ENCODE data around the gene DIP2C.
"Not testable (repeated sequence)": the region's sequence is repeated elsewhere in the genome, so short reads cannot be mapped to it uniquely, and the experiment has no call there.

Gene DIP2C

DNA sequence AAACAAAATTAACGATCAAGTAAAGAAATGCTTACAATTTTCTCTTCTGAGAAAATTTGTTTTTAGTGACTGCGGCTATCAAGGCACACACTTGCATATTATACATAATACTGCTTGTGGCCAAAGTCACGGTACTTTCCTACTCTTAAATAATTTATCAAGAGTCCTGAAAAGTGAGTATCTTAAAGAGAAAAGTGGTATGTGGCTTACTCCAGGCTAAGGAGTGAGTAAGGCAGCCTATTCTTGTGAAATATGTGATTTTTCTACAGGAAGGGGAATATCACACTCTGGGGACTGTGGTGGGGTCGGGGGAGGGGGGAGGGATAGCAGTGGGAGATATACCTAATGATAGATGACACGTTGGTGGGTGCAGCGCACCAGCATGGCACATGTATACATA, 240.1 kb downstream of the DIP2C start:
- DNase-seq (ENCODE audit: low spot score): not testable (repeated sequence)

DNA sequence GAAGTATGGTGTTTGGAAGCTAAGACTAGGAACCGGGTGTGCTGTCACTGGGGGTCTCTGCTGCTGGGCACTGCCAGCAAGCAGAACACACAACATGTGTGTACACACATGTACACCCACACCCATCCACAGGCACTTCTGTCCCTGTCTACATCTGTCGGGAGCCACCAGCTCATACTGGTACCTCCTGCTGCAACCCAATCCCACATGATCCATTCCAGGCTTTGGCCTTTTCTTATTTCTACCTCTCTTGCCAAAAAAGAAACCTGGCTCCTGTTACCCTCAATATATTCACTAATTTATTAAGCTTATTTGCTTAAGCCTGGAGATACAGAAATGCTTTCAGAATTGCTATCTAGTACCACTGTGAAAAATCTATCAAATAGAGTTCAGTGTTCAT, 246.0 kb downstream of the DIP2C start:
- DNase-seq (ENCODE audit: low spot score): no peak

GRCh38 chr10:442209-442608, 247.3 kb downstream of the DIP2C start:
- no peak for DNase-seq (ENCODE audit: low spot score)

- DNase-seq (ENCODE audit: low spot score): no peak
Measured at GRCh38 chr10:441659-442058, 247.8 kb downstream of the DIP2C start.

DNA sequence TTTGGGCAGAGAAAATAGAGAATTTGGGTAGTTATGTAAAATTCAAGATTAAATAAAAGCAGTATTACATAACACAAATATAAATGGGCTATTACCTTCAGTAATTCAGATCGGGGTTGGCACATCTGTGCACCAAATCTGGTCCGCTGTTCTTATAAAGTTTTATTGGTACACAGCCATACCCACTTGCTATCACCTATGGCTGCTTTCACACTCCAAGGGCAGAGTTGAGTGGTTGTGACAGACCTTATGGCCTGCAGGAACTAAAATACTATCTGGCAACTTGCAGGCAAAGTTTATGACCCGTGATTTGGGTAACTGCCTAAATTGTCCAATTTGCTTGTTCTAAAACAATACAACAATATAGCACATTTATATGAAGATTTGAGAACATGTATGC, 249.3 kb downstream of the DIP2C start:
- no peak for DNase-seq (ENCODE audit: low spot score)

GRCh38 chr10:437698-438490, 251.6 kb downstream of the DIP2C start:
- DNase-seq (ENCODE audit: low spot score): no peak

- DNase-seq (ENCODE audit: low spot score): no peak
Measured at GRCh38 chr10:436911-437665, 252.4 kb downstream of the DIP2C start.

- DNase-seq (ENCODE audit: low spot score): no peak
Measured at GRCh38 chr10:436013-436697, 253.3 kb downstream of the DIP2C start.

DNA sequence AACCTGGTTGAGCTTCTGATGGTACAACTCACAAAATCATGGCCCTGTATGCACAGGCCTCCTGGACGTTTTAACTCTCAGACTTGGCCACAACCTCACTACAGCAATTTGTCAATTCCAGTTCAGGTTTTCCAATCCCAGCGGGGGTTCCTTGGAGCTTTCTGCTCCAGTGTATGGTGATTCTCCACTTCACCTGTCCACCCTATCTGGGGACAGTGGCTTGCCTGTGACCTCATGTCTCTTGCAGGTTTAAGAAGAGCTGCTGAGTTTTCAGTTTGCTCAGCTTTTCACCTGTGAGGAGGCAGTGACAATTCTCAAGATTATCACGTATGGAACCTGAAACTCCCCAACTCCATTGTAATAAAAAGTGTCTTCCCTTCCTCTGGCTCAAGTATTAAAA, 254.1 kb downstream of the DIP2C start:
- no peak for DNase-seq (ENCODE audit: low spot score)

DNA sequence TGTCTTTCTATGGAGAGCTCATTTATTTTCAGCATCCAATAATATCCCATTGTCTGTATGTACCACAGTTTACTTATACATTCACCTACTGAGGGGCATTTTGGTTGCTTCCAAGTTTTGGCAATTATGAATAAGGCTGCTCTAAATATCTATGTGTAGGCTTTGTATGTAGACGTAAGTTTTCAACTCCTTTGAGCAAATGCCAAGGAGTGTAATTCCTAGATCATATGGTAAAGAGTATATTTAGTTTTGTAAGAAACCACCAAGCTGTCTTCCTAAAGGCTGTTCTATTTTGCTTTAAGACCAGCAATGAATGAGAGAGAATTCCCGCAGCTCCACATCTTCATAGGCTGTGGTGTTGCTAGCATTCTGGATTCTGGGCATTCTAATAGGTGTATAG, 259.8 kb downstream of the DIP2C start:
- no peak for DNase-seq (ENCODE audit: low spot score)

DNA sequence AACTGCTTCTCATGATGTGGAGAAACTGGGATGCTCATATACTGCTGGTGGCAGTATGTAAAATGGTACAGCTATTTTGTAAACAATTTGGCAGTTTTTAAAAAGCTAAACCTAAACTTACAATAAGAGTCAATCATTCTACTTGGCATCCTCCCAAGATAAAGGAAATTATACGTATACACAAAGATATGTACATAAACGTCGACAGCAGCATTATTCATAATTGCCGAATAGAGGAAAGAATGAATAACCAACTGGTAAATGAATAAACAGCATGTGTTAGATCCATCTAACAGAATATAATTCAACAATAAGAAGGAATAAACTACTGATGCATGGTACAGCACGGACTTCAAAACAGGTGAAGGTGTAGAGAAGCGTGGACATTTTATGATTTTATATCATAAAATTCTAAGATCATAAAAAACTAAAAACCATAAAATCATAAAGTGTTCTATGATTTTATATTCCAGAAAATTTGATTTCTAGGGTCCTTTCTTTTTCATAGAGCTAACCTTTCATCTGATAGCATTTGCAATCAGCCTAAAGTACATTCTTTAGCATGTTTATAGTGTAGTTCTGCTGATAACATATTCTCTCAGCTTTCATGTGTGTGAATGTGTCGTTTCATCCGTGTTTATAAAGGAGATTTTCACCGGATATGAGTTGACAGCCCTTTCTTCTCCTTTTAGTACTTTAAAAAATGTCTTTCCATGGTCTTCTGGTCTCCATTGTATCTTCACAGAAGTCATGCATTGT, 261.5 kb downstream of the DIP2C start:
- no peak for DNase-seq (ENCODE audit: low spot score)

- not testable (repeated sequence) for DNase-seq (ENCODE audit: low spot score)
Measured at GRCh38 chr10:425365-425764, 264.1 kb downstream of the DIP2C start.

DNA sequence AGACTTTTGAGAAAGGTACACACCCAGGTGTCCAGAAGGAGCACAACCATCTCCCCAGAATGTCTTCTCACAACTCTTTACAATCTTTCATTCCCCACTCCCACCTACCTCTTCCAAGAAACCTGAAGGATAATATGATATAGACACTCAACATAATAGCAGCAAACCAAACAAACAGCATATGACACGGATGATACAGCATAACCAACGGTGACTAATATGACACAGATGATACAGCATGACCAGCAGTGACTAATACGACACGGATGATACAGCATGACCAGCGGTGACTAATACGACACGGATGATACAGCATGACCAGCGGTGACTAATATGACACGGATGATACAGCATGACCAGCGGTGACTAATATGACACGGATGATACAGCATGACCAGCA, 264.7 kb downstream of the DIP2C start:
- DNase-seq (ENCODE audit: low spot score): not testable (repeated sequence)

GRCh38 chr10:423178-423577, 266.3 kb downstream of the DIP2C start:
- no peak for DNase-seq (ENCODE audit: low spot score)

GRCh38 chr10:422675-423074, 266.8 kb downstream of the DIP2C start:
- no peak for DNase-seq (ENCODE audit: low spot score)

- DNase-seq (ENCODE audit: low spot score): no peak
Measured at GRCh38 chr10:422241-422640, 267.2 kb downstream of the DIP2C start.

DNA sequence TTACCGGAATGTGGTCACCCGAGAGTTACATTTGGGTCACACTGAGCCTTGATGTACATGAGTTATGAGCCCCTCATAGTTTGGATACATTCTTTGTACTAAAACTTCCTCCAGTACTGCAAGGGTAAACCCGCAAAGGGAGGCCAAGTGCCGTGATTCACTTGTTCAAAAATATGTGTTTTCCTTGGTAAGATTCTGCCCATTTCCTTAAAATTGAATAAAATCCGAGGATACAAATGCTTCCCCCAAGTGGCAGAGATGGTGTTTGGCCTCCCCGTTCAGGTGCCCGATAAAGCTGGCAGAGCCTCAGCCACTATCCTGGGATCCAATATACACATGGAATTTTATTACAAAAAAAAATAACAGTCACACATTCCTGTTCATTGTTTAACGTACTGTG, 268.3 kb downstream of the DIP2C start:
- DNase-seq (ENCODE audit: low spot score): no peak

DNA sequence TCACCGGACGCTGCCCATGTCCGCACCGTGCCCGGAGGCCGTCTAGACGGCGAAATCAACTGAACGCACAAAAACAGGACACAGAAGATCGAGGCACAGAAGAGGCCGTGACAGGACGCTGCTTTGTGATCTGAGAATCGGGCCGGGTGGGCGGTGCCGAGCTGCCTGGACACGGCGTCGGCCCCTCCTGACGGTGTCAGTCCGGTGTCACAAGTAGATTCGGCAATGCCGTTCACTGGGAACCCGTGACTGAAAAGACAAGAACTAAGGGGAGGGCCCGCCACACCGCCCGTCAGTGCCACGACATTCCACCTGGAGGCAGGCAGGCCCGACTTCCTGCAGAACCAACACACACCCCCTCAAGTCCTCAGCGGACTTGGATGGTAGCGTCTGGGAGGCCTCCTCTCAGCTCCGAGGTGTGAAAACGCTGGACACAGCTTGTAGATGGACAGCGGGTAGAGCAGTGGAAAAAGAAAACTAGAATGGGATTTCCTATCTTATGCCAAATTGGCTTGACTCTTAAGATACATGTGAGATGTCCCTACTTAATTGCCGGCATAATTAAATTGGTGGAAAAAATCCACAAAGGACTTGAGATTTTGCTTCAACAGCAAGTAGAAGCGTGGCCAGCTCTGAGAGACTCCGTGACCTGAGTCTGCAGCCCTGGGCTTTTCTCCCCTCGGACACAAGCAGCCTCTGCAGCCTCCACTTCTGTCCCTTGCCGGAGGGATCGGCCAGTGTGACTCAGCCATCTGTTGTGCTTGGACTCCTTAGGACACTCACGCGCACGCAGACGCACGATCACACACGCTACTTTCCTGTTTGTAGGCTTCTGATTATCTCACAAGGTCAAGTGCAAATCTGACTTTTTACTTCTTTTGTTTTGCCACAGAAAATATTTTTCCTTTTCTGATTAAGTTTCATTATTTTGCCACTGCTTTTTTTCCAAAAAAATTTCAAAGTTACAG, 269.0 kb downstream of the DIP2C start:
- no peak for DNase-seq (ENCODE audit: low spot score)

- DNase-seq (ENCODE audit: low spot score): no peak
Measured at GRCh38 chr10:418894-419293, 270.6 kb downstream of the DIP2C start.

DNA sequence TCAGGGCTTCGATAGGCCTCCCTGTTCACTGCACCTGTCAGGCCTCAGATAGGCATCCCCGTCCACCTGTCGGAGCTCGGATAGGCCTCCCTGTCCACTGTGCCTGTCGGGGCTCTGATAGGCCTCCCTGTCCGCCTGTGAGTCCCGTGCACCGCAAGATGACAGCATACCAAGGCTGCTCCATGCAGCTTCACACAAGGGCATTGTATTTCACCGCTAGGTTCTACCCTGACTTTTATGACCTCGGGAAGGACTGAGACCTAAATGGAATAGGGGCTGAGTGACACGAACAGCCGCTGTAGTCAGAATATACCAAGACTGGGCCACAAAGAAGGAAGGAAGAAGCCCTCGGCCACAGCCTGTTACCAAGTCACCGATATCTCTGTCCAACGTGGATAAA, 271.2 kb downstream of the DIP2C start:
- no peak for DNase-seq (ENCODE audit: low spot score)

- no peak for DNase-seq (ENCODE audit: low spot score)
Measured at GRCh38 chr10:416091-416515, 273.4 kb downstream of the DIP2C start.

All from ecto neural progenitor cell (in vitro differentiated cells).